ENCODE measurements around the gene GLCE. TPM values are rescaled to one million over a fixed set of nuclear protein-coding genes. Genes with fewer than 3 reads are reported as not detected.

The GLCE gene
- total RNA-seq, 2 donors from 2014 or later: 16.3 to 17.2 TPM

GRCh38 chr15:69158843-69159240 is 1.6 kb upstream of the GLCE start:
- peaks cover 40% of the 10 kb centered on the region for H3K4me1 Mint-ChIP-seq
- TF ChIP-seq CTCF (conservative IDR thresholded peaks at IDR 0.05): no peak

GRCh38 chr15:69159805-69160140 is 662 bp upstream of the GLCE start:
- H3K27ac Mint-ChIP-seq: peak overlapping the region; percentile 94
- no peaks in the 10 kb centered on the region for H3K36me3 Mint-ChIP-seq (ENCODE audit: low read depth)
- Histone ChIP-seq H3K9me3 (ENCODE audit: control insufficient read depth, low read length) (no peaks in the 10 kb centered on the region), H3K4me1 (ENCODE audit: control insufficient read depth, insufficient read depth, low read length) (peaks cover 11% of the 10 kb centered on the region), H3K27me3 (ENCODE audit: control insufficient read depth, insufficient read depth, low read length, poor library complexity, severe bottlenecking) (no peaks in the 10 kb centered on the region), H3K36me3 (ENCODE audit: control insufficient read depth, insufficient read depth, low read length) (no peaks in the 10 kb centered on the region), H3K27ac (ENCODE audit: low read depth, low read length) (no peak overlapping the region), H3K4me3 (ENCODE audit: low read length) (peak overlapping the region; percentile 92), H3K9ac (ENCODE audit: extremely low read depth, low read length, poor library complexity, severe bottlenecking) (no peak overlapping the region)
- TF ChIP-seq CTCF (conservative IDR thresholded peaks at IDR 0.05): no peak
- H3K27me3 Mint-ChIP-seq (ENCODE audit: insufficient read depth): peaks cover 9% of the 10 kb centered on the region
- peak overlapping the region; percentile 94 for H3K4me3 Mint-ChIP-seq
- 32 to 33% methylated on average over 3 to 7 of the region's 7 CpGs for WGBS, 2 experiments (ENCODE audit: insufficient coverage in 1 of 2, insufficient read length in 1 of 2)
- H3K9me3 Mint-ChIP-seq: no peaks in the 10 kb centered on the region
- no peak for DNase-seq
- H3K4me1 Mint-ChIP-seq: peaks cover 32% of the 10 kb centered on the region

More at GRCh38 chr15:69158843-69159240, 1.6 kb upstream of the GLCE start:
- Histone ChIP-seq H3K27me3 (ENCODE audit: control insufficient read depth, insufficient read depth, low read length, poor library complexity, severe bottlenecking) (no peaks in the 10 kb centered on the region), H3K9ac (ENCODE audit: extremely low read depth, low read length, poor library complexity, severe bottlenecking) (no peak overlapping the region), H3K27ac (ENCODE audit: low read depth, low read length) (no peak overlapping the region), H3K36me3 (ENCODE audit: control insufficient read depth, insufficient read depth, low read length) (no peaks in the 10 kb centered on the region), H3K4me1 (ENCODE audit: control insufficient read depth, insufficient read depth, low read length) (peaks cover 16% of the 10 kb centered on the region), H3K4me3 (ENCODE audit: low read length) (no peak overlapping the region), H3K9me3 (ENCODE audit: control insufficient read depth, low read length) (no peaks in the 10 kb centered on the region)
- Mint-ChIP-seq H3K9me3 (no peaks in the 10 kb centered on the region), H3K36me3 (ENCODE audit: low read depth) (no peaks in the 10 kb centered on the region), H3K27ac (no peak overlapping the region), H3K4me3 (peak overlapping the region; percentile 94), H3K27me3 (ENCODE audit: insufficient read depth) (peaks cover 9% of the 10 kb centered on the region)
- WGBS, 2 experiments (ENCODE audit: insufficient coverage in 1 of 2, insufficient read length in 1 of 2): 95% methylated on average over 6 of the region's 6 CpGs; no CpG with 5 or more reads in 1 of the 2 experiments
- no peak for DNase-seq

DNA sequence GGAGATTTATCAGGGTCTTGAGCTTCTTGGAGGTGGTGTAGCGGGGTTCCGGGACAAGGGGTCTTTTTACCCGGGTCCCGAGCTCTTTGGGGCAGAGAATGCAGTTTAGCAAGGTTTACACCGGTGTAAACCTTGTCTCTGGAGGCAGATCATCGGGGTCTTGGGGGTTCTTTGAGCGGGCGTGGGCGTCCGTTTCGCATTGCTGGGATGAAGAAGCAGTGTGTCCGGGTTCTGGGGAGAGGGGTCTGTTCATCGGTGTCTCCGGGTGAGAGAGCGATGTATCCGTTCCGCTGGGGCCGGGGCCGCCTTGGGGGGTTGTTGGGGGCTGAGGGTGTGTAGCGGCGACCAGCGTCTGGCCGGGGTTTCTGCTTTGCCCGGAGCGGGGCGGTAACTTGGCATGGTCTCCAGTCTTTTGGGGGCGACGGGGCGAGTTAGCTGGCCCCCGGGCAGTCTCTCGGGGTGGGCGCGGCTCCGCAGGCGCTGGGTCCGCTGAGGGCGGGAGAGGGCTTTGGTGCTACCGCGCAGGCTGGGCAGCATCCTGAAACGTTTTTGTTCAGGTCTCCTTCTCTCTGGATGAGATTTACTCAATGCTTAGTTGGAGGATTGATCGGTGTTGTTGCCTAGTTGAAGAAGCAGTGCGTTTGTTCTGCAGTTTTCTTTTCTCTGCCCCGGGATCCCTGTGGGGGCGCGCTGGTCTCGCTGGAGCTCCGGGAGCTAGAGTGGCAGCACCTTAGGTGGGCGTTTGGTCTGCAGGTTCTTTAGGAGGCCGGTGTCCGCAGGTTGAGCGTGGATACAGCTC is 843 bp downstream of the GLCE start:
- peak; percentile 45 for TF ChIP-seq CTCF (conservative IDR thresholded peaks at IDR 0.05)
- Mint-ChIP-seq H3K27ac (peak overlapping the region; percentile 87), H3K9me3 (no peaks in the 10 kb centered on the region), H3K4me3 (peak overlapping the region; percentile 94), H3K4me1 (peaks cover 21% of the 10 kb centered on the region), H3K27me3 (ENCODE audit: insufficient read depth) (peaks cover 9% of the 10 kb centered on the region), H3K36me3 (ENCODE audit: low read depth) (no peaks in the 10 kb centered on the region)
- Histone ChIP-seq H3K4me1 (ENCODE audit: control insufficient read depth, insufficient read depth, low read length) (no peaks in the 10 kb centered on the region), H3K27me3 (ENCODE audit: control insufficient read depth, insufficient read depth, low read length, poor library complexity, severe bottlenecking) (no peaks in the 10 kb centered on the region), H3K9me3 (ENCODE audit: control insufficient read depth, low read length) (no peaks in the 10 kb centered on the region), H3K4me3 (ENCODE audit: low read length) (peak overlapping the region; percentile 92), H3K36me3 (ENCODE audit: control insufficient read depth, insufficient read depth, low read length) (no peaks in the 10 kb centered on the region), H3K9ac (ENCODE audit: extremely low read depth, low read length, poor library complexity, severe bottlenecking) (peak overlapping the region; percentile 65), H3K27ac (ENCODE audit: low read depth, low read length) (no peak overlapping the region)
- peak; percentile 79 for DNase-seq
- 0% methylated on average over 22 to 51 of the region's 51 CpGs for WGBS, 2 experiments (ENCODE audit: insufficient coverage in 1 of 2, insufficient read length in 1 of 2)

Measured in endodermal cell (in vitro differentiated cells).